GM21717 (cell line): ENCODE data around the gene TECPR2.

Experiments
- ATAC-seq: cut with Tn5 transposase; IDR thresholded peaks from one replicate; pipeline ENCODE4 v1.9.1; 2021; ENCODE audit warnings: mild to moderate bottlenecking, moderate library complexity; ENCODE audit not compliant: unreplicated experiment

TECPR2 gene

GRCh38 chr14:102491786-102492530 lies 129.2 kb downstream of the TECPR2 start:
- no peak for ATAC-seq

- ATAC-seq = no peak
These were observed 129.8 kb downstream of the TECPR2 start for GRCh38 chr14:102492531-102492910.

GRCh38 chr14:102493096-102493495 lies 130.4 kb downstream of the TECPR2 start:
- ATAC-seq = no peak

- no peak for ATAC-seq
These were observed 130.8 kb downstream of the TECPR2 start for GRCh38 chr14:102493585-102493984.

- ATAC-seq = no peak
These were observed 133.0 kb downstream of the TECPR2 start for GRCh38 chr14:102495491-102496330.

GRCh38 chr14:102496331-102496691 lies 133.6 kb downstream of the TECPR2 start:
- ATAC-seq = no peak

GRCh38 chr14:102496958-102497744 lies 134.4 kb downstream of the TECPR2 start:
- no peak for ATAC-seq

- ATAC-seq = no peak
These were observed 135.4 kb downstream of the TECPR2 start for GRCh38 chr14:102497998-102498677.

- no peak for ATAC-seq
These were observed 136.0 kb downstream of the TECPR2 start for GRCh38 chr14:102498678-102499265.

GRCh38 chr14:102499401-102500157 lies 136.8 kb downstream of the TECPR2 start:
- ATAC-seq = no peak

GRCh38 chr14:102500158-102500662 lies 137.5 kb downstream of the TECPR2 start:
- ATAC-seq = no peak

GRCh38 chr14:102500713-102501112 lies 138.0 kb downstream of the TECPR2 start:
- ATAC-seq = no peak

GRCh38 chr14:102501751-102502315 lies 139.1 kb downstream of the TECPR2 start:
- ATAC-seq = no peak

GRCh38 chr14:102502571-102502970 lies 139.8 kb downstream of the TECPR2 start:
- no peak for ATAC-seq

GRCh38 chr14:102503641-102504327 lies 141.0 kb downstream of the TECPR2 start:
- ATAC-seq = no peak

GRCh38 chr14:102504328-102504999 lies 141.7 kb downstream of the TECPR2 start:
- ATAC-seq = no peak

GRCh38 chr14:102505000-102505619 lies 142.4 kb downstream of the TECPR2 start:
- no peak for ATAC-seq
